Measurements from ENCODE around the gene VSIG10L.

VSIG10L gene

DNA sequence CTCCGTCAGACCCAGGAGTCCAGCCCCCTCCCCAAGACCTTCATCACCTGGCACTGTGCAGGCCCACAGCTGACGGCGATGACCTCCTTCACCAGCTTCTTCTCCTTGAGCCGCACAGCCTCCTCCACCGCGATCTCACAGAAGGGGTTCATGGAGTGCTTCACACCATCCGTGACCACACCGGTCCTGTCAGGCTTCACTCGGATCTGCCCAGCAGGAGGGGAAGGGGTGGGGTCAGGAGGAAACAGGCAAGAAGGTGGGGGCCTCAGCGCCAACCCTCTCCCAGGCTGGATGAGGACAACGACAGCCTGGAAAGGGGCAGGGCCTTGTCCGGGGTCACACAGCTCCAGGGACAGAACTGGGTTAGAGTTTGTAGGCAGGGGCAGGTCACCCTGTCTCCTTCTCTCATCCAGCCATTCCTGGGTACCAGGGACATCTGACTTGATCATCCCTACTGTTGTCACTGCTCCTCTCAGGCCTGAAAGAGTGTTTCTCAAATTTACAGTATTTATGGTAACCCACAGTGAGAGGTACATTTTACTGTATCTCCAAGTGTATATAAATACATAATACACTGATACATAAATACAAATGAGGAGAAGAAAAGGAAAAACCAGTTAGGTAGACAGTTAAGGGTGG, 12.3 kb upstream of the VSIG10L start:
- Mint-ChIP-seq H3K4me1 (ENCODE audit: low read depth) (peaks cover 28% of the 10 kb centered on the region), H3K27ac (peak overlapping the region; percentile 46), H3K9me3 (ENCODE audit: low read depth) (no peaks in the 10 kb centered on the region), H3K36me3 (no peaks in the 10 kb centered on the region), H3K4me3 (no peak overlapping the region), H3K27me3 (no peaks in the 10 kb centered on the region)

DNA sequence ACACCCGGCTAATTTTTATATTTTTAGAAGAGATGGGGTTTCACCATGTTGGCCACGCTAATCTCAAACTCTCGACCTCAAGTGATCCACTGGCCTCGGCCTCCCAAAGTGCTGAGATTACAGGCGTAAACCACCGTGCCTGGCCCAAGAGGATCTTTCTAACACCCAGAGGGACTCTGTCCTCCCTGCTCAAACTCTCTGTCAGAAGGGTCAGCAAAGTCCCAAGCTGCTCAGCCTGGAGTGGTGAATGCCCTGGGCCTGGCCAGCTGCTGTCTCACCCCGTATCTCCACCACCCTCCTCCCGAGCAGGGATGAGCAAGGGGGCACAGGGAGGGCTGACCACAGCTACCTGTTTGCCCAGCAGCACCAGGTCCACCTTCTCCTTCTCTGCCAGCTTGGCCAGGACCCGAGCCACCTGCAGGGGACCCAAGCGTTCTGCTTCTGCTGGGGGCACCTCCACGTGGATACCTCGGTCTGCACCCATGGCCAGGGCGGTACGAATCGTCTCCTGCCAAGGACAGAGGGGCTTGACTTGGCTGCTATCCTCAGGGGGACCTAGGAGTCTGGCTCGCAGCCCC, 10.9 kb upstream of the VSIG10L start:
- Mint-ChIP-seq H3K27me3 (no peaks in the 10 kb centered on the region), H3K27ac (no peak overlapping the region), H3K4me3 (no peak overlapping the region), H3K36me3 (no peaks in the 10 kb centered on the region), H3K9me3 (ENCODE audit: low read depth) (no peaks in the 10 kb centered on the region), H3K4me1 (ENCODE audit: low read depth) (peaks cover 26% of the 10 kb centered on the region)

DNA sequence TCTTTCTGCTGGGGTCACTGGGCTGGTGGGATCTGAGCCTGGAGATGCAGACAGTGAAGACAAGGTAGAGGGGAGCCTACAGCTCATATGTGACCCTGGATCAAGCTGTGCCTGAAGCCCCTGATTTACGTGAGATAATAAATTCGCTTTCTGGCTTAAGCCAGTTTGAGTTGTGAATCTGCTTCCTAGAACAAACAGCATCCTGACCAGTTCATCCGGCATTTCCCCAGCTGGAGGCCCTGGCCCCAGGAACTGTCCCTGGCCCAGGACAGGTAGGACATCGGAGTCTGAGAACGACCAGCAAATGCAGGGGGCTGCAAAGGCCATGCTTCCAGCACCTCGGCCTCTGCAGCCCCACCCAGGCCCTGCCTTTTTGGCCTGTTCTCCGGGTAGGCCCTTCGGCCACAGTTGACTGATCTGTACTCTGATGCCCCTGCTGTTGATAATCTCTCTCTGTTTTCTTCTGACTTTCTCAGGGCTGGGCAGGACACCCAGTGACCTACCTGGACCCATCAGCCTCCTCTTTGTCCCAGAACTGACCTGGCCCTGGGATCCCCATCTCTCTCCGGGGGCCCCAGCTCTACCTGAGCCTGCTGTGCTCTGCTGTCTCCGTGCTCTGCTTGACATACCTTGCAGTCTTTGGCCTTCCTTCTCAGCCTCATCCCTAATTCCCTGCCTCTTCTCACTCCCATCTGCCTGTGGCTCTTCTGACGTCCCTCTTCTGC, 9.5 kb upstream of the VSIG10L start:
- H3K9me3 Mint-ChIP-seq (ENCODE audit: low read depth) = no peaks in the 10 kb centered on the region
- H3K4me3 Mint-ChIP-seq = no peak overlapping the region
- no peak overlapping the region for H3K27ac Mint-ChIP-seq
- H3K4me1 Mint-ChIP-seq (ENCODE audit: low read depth) = peaks cover 19% of the 10 kb centered on the region
- no peaks in the 10 kb centered on the region for H3K27me3 Mint-ChIP-seq
- H3K36me3 Mint-ChIP-seq = peaks cover 3% of the 10 kb centered on the region

DNA sequence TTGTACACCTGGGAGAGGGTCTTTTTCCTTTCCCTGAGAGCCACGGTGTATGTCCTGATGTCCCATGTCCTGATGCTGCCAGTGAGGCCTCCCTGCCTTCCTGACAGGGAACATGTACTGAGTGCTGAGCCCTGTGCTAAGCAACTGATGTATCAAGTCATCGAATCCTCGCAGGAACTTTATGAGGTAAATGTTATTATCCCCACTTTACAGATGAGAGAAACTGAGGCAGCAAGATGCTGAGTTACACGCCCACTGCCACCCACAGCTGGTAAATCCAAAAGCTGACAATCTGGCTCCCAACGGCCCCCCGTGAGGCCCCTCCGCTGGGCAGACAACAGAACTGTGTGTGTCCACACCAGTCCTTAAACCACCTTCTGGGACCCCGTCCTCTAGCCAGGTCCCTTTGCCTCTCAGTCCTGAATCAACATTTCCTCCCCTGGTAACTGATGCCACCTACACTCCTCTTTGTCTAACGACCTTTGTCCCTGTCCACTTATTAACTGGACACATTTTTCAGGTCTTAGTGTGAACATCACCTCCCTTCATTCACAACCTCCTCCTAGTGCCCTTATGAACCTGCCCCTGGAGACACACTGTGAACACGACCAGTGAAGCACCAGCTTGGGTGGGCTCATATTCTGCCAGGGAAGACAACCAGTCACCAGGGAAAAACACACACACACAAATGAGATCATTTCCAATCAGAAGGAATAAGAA, 5.4 kb upstream of the VSIG10L start:
- H3K36me3 Mint-ChIP-seq = peaks cover 5% of the 10 kb centered on the region
- peak overlapping the region; percentile 1 for H3K27ac Mint-ChIP-seq
- H3K9me3 Mint-ChIP-seq (ENCODE audit: low read depth) = no peaks in the 10 kb centered on the region
- no peak overlapping the region for H3K4me3 Mint-ChIP-seq
- peaks cover 3% of the 10 kb centered on the region for H3K4me1 Mint-ChIP-seq (ENCODE audit: low read depth)
- no peaks in the 10 kb centered on the region for H3K27me3 Mint-ChIP-seq

DNA sequence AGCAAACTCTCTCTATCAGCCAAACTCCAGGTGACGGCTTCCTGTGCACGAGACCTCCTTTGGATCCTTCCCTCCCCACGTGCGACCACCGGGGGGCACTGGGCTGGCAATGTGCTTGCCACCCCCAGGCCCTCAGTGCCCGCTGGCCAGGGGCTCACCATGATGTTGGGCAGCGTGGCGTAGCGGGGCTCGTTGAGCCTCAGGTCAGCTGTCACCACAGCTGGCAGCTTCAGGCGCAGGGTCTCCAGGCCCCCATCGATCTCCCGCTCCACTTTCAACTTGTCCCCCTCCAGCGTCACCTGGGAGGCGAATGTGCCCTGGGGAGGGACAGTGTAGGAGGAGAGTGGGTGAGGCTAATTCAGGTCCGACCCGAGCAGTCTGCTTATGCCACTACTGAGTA, 4.8 kb upstream of the VSIG10L start:
- no peak overlapping the region for H3K27ac Mint-ChIP-seq
- H3K36me3 Mint-ChIP-seq = peaks cover 5% of the 10 kb centered on the region
- H3K4me3 Mint-ChIP-seq = no peak overlapping the region
- H3K27me3 Mint-ChIP-seq = no peaks in the 10 kb centered on the region
- peaks cover 3% of the 10 kb centered on the region for H3K4me1 Mint-ChIP-seq (ENCODE audit: low read depth)
- no peaks in the 10 kb centered on the region for H3K9me3 Mint-ChIP-seq (ENCODE audit: low read depth)

DNA sequence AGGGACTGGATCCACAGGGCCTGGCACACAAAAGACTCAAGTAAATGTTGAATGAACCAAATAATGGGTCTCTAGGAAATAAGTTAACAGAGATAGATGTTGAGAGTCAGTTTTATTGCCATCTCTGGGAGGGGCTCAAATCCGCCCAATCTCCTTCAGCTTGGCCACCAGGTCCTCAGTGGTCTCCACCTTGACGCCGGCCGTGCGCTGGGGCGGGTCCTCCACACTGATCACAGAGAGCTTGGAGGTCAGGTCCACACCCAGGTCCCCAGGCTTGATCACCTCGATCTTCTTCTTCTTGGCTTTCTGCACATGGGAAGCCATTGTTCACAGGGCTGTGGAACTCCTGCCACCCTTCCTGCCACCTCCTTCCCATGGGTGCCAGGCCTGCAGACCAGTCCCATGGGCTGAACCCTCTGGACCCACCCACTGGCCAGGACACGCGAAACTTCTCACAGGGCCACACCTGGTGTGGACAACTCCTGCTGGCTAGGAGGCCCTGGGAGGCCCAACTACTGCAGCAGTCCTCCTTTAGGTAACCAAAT, 3.2 kb upstream of the VSIG10L start:
- H3K27ac Mint-ChIP-seq = peak overlapping the region; percentile 78
- no peak overlapping the region for H3K4me3 Mint-ChIP-seq

DNA sequence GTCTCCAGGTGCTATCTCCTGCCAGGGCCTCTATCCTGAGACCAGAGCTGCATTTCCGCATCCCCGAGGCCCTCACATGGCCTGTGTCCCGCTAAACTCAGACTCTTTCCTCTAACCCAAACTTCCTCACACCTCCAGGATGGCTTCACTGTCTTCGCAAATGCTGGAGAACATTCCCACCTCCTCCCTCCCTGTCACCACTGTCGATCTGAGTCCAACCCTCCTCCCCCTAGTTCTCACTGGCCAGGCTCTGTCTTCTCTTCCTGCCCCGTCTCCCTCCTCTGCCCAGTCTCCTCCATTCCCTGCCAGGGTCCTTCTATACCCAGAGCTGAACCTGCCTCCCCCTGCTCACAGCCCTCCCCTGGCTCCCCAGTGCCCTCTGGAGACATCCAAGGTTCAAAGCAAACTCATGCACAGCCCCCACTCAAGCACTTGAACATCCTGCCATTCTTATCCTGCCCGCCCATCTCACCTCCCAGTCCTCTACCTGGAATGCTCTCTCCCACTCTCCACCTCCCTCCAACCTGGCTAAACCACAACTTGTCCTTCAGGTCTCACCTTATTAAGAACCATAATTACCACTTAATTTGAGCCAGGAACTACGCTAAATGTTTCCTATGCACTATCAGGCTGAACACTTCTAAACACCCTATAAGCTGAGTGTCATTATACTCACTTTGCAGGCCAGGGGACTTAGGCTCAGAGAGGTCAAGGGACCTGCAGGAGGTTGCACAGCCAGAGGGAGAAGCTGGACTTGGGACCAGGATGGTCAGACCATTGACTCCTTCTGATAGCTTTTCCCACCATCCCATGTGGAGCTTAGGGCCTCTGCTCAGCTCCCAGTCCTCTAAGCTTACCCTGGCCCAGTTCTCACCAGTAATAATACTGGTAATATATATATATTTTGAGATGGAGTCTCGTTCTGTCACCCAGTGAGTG, 961 bp upstream of the VSIG10L start:
- Mint-ChIP-seq H3K27ac (no peak overlapping the region), H3K4me3 (no peak overlapping the region), H3K27me3 (no peaks in the 10 kb centered on the region), H3K36me3 (peaks cover 5% of the 10 kb centered on the region), H3K9me3 (ENCODE audit: low read depth) (no peaks in the 10 kb centered on the region), H3K4me1 (ENCODE audit: low read depth) (peaks cover 20% of the 10 kb centered on the region)

More for the DNA sequence above, 3.2 kb upstream of the VSIG10L start:
- Mint-ChIP-seq H3K36me3 (peaks cover 5% of the 10 kb centered on the region), H3K27me3 (no peaks in the 10 kb centered on the region), H3K4me1 (ENCODE audit: low read depth) (peaks cover 7% of the 10 kb centered on the region), H3K9me3 (ENCODE audit: low read depth) (no peaks in the 10 kb centered on the region)

DNA sequence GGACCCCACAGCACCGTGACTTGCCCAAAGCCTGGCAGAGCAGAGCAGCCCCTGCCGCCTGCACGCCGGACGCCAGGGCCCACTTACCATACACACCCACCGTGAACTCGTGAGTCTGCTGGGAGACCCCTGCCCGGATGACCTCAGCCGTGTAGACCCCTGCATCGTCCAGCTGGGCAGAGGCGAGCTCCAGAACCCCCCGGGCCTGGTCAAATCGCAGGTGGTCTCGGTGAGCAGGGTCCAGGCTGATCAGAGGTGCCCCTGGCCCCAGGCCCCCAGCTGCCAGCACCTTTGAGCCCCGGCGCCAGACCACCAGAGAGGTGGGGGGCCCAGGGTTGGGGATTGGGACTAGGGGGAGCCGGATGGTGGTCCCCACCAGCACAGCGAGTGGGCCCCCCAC, 873 bp downstream of the VSIG10L start:
- Mint-ChIP-seq H3K36me3 (peaks cover 2% of the 10 kb centered on the region), H3K27ac (no peak overlapping the region), H3K4me1 (ENCODE audit: low read depth) (peaks cover 20% of the 10 kb centered on the region), H3K27me3 (no peaks in the 10 kb centered on the region), H3K9me3 (ENCODE audit: low read depth) (no peaks in the 10 kb centered on the region), H3K4me3 (peak overlapping the region; percentile 77)

DNA sequence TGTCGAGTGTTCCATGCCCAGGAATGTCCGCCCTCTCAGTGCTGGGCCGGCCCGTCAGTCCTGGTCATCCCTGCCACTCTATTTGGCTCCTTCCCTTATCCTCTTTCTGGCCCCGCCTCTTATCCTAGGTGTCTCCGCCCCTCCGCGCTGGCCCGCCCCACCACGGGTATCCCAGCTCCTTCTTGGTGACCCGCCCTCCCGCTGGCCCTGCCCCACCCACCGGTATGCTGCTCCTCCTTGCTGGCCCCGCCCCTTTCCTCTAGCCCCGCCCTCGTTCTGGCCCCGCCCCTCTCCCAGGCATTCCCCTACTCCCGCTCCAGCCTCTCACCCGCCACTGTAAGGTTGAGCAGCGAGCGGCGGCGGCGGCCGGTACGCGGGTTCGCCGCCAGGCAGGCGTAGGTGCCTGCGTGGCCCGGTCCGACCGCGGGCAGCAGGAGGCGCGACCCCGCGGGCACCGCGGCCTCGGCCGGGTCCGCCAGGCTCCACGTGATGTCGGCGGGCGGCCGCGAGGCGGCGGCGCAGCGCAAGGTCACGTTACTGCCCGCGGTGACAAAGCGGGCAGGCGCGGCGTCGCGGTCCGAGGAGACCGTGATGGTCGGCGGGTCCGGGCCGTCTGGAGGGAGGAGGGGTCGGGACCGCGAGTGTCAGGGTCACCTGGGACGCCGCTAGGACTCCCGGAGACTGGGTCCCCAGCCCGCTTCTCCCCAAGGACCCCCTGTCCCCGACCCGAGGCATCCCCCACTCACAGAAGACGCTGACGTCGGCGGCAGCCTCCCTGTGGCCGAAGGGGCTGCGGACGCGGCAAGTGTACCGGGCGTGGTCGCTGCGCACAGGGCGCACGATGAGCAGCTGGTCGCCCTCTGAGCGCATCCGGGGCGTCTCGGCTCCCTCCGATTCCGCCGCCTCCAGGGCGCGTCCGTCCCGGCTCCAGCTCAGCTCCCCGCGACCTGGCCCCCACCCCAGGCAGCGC, 2.0 kb downstream of the VSIG10L start:
- Mint-ChIP-seq H3K4me3 (peak overlapping the region; percentile 95), H3K27ac (peak overlapping the region; percentile 83), H3K36me3 (peaks cover 2% of the 10 kb centered on the region), H3K4me1 (ENCODE audit: low read depth) (peaks cover 20% of the 10 kb centered on the region), H3K27me3 (peaks cover 3% of the 10 kb centered on the region), H3K9me3 (ENCODE audit: low read depth) (no peaks in the 10 kb centered on the region)

DNA sequence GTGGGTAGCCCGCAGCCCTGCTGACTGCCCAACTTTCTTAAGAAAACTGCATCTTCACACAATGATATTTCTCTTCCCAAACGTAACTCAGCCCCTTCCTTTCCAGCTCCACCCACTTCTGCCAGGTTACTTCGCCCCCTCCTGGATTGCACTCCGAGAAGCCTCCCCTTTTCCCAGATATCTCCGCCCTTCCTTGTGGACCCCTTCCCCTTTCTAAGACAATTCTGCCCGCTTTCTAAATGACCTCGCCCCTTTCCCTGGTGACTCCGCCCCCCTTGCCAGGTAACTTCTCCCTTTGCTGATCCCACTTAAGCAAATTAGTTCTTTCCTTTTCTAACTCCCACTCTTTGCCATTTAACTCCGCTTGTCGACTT, 2.6 kb downstream of the VSIG10L start:
- Mint-ChIP-seq H3K9me3 (ENCODE audit: low read depth) (no peaks in the 10 kb centered on the region), H3K4me3 (peak overlapping the region; percentile 95), H3K27me3 (peaks cover 5% of the 10 kb centered on the region), H3K4me1 (ENCODE audit: low read depth) (peaks cover 20% of the 10 kb centered on the region), H3K36me3 (no peaks in the 10 kb centered on the region), H3K27ac (peak overlapping the region; percentile 83)

DNA sequence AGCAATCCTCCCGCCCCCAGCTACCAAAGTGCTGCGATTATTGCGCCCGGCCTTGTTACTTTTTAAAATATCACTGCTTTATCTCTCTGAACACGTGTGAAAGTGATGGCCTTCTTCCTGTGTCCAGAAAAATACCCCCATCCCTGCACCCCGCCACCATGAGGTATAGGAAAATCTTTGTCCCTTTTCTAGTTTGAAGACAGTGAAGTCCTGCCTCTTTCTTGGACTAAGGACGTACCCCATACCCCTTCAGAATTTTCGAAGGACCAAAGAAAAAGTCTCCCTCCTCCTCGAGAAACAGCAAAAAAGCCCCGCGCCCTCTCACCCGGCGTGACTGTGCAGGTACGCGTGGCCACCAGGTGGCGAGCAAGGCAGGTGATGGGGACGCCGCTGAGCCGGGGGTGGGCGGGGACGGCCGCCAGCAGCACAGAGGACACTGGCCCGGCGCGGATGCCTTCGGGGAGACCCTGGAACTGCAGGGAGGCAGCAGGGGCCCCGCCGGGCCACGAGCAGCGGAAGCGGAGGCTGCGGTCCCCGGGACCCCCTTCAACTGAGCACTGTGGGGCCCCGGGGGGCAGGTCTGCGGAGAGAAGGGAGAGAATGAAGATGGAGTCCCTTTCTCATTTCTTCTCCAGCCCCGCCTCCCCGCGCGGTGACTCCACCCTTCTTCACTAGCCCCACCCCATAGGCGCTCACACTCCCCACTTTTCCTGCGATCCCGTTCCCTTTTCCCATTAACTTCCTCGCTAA, 3.2 kb downstream of the VSIG10L start:
- Mint-ChIP-seq H3K27ac (peak overlapping the region; percentile 83), H3K9me3 (ENCODE audit: low read depth) (no peaks in the 10 kb centered on the region), H3K36me3 (no peaks in the 10 kb centered on the region), H3K4me3 (peak overlapping the region; percentile 95), H3K4me1 (ENCODE audit: low read depth) (peaks cover 20% of the 10 kb centered on the region), H3K27me3 (peaks cover 5% of the 10 kb centered on the region)

DNA sequence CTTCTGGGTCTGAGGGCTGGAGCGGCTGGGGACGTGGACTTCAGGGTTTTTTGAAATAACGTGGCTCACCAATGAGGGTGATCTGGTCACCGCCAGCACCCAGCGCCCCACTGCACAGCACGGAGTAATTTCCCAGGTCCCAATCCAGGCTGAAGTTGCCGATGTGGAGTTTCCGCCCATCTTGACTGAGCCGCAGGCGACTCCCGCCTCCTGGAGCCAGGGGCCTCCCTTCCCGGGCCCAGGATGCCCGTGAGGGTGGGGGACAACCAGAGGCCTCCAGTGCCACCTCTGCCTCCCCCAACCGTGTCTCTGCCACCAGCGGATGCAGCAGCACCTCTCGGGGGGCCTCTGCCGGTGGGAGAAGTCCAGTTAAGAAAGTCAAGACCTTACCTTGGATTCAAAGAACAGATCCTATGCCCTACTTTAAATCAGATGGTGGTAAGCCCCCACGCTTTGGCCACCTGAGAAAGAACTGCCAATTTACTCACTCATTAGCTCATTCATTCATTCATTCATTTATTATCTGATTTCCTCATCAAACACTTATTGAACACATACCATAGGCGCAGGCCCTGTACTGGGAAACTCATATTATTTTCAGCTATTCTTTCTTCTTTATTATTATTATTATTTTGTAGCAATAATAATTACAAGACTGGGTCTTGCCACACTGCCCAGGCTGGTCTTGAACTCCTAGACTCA, 3.9 kb downstream of the VSIG10L start:
- Mint-ChIP-seq H3K27ac (no peak overlapping the region), H3K4me1 (ENCODE audit: low read depth) (peaks cover 20% of the 10 kb centered on the region), H3K36me3 (no peaks in the 10 kb centered on the region), H3K27me3 (peaks cover 5% of the 10 kb centered on the region), H3K9me3 (ENCODE audit: low read depth) (no peaks in the 10 kb centered on the region), H3K4me3 (peak overlapping the region; percentile 95)
